ENCODE results near the gene ATOX1.
"Not testable (repeated sequence)": the region's sequence is repeated elsewhere in the genome, so short reads cannot be mapped to it uniquely, and the experiment has no call there.

The ATOX1 gene, protein sequence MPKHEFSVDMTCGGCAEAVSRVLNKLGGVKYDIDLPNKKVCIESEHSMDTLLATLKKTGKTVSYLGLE

DNA sequence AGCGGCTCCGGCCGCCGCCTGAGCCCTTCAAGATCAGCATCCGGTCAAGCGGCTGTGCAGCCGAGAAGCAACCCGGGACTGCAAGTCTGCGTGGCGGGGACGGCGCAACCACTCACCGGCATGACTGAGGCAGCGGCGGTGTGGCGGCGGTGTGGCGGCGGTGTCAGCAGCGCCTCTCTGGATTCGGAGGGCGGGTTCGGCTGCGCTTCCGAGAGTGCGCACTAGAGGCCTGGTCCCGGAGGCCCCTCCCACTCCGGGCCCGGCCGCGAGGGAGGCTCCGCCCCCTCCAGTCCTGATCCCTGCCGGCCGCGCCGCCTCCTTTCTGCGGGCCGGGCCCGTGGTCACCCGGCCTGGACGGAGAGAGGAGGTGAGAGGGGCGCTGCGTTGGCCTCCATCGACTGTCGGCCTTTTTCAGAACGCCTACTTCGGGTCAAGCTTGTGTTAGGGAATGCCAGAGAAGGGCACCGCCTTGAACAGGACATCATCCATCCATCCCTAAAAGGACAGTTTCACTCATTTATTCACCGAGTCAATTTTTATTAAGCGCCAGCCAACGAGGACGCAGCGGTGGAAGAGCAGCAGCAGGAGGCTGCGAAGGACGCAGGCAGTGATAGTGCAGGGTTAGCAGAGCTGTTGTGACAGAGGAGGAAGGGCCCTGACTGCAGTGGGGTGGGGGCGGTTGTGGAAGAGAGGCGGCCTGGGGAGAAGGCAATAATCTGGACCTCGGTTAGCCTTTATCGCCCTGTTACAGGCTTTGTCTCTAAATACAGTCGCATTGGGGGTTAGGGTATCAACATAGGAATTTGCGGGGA is at the start of gene ATOX1:
Gene ATOX1 (minus strand): TSS at position 202 of the 812 bp plus-strand sequence. CDS start 80 bp downstream, at position 122.
- peak; percentile 90 for DNase-seq (ENCODE audit: low spot score)

DNA sequence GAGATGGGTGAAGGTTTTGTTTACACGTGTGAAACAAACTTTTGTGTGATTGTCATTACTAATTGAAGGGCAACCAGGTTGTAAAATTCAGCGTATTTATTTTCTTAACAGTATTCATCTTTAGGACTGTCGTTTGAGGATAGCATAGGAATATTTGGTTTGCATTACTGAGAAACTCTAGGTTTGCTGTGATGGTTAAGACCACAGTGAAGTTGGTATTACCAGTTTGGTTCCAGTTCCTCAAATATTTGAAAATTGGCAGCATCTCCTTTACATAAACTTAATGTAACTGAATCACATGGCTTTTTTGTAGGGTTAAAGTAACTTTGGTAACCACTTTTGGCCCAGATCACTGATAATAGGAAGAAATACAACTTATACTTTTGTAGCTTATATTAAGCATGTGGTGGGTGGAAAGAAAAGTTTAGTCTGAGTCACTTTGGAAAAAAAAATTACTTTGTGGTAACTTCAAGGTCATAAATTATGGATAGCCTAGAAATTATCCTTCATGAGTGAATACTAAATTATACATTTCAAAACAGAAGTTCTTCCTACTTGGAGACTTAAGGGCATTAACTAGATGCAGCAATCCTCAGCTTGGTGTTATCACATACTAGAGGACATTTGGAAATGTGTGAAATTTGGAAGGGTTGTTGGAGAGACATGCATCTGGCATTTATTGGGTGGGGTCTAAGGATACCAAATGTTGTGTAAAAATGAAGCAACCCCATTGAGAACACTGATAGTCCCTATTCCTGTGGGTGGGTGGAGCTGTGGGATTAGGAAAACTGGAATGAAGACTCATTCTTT is 47.2 kb upstream of the ATOX1 start:
- DNase-seq (ENCODE audit: low spot score) = no peak

GRCh38 chr5:151800532-151800931 is 42.1 kb upstream of the ATOX1 start:
- no peak for DNase-seq (ENCODE audit: low spot score)

DNA sequence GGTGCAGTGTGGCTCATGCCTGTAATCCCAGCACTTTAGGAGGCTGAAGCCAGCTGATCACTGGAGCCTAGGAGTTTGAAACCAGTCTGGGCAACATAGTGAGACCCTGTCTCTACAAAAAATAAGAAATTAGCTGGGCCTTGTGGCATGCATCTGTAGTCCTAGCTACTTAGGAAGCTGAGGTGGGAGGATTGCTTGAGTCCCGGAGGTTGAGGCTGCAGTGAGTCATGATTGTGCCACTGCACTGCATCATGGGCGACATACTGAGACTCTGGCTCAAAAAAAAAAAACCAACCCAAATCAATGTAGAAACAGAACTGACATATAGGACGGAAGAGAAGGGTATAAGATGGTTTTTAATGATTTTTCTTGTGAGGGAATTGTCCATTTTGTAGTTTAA is 41.0 kb upstream of the ATOX1 start:
- peak; percentile 34 for DNase-seq (ENCODE audit: low spot score)

GRCh38 chr5:151798674-151799073 is 40.2 kb upstream of the ATOX1 start:
- DNase-seq (ENCODE audit: low spot score) = no peak

- no peak for DNase-seq (ENCODE audit: low spot score)
Observed at GRCh38 chr5:151795426-151795825, 37.0 kb upstream of the ATOX1 start.

DNA sequence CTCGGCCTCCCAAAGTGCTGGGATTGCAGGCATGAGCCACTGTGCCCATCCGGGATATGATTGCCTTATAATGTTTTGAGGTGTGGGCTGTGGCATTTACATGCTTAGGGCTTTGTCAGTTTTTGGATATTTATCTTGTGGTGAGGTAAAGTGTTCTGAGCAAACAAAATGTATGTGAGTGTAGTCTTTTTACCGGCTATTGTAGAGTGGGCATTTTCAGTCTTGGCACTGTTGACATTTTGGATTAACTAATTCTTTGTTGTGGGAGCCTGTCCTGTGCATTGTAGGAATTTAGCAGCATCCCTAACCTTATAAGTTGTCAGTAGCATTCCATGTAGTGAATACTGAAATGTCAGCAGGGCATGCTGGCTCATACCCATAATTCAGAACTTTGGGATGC is 34.9 kb upstream of the ATOX1 start:
- DNase-seq (ENCODE audit: low spot score) = no peak

DNA sequence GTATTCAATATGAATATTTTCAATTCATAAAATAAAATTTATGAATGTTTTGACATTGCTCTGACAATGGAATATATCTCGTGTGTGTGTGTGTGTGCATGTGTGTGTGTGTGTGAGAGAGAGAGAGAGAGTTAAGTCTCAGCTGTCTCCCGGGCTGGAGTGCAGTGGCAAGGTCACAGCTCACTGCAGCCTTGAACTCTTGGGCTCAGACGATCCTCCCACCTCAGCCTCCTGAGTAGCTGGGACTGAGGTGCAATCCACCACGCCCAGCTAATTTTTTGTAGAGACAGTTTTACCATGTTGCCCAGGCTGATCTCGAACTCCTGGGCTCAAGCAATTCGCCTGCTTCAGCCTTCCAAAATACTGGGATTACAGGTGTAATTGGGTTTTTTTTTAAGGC is 29.4 kb upstream of the ATOX1 start:
- DNase-seq (ENCODE audit: low spot score) = no peak

DNA sequence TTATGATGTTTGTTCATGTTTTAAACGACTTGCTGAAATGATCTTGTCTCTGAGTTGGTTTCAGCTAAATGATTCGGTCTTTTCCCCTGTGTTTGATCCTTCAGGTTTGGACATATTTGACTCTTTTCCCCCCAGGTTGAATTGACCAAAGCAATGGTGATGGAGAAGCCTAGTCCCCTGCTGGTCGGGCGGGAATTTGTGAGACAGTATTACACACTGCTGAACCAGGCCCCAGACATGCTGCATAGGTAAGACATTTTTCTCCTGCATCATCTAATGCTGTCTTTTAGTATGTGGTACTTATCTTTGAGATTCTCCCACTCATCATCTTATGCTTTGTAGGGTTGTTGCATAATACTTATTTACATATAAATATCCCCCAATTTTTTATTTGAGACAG is 28.0 kb upstream of the ATOX1 start:
- DNase-seq (ENCODE audit: low spot score) = no peak

DNA sequence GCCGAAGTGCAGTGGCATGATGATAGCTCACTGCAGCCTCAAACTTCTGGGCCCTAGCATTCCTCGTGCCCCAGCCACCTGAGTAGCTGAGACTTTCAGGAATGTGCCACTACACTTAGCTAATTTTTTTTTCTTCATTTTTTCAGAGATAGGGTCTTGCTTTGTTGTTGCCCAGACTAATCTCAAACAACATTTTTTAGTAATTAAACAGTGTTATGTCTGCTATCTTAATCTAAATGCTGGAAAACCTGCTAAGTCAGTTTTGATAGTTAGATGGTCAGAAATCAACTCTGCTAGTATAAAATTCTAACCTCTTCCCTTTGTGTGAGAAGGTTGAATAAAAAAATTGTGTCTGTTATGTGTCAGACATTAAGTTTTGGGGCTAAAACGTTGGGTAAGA is 25.7 kb upstream of the ATOX1 start:
- no peak for DNase-seq (ENCODE audit: low spot score)

DNA sequence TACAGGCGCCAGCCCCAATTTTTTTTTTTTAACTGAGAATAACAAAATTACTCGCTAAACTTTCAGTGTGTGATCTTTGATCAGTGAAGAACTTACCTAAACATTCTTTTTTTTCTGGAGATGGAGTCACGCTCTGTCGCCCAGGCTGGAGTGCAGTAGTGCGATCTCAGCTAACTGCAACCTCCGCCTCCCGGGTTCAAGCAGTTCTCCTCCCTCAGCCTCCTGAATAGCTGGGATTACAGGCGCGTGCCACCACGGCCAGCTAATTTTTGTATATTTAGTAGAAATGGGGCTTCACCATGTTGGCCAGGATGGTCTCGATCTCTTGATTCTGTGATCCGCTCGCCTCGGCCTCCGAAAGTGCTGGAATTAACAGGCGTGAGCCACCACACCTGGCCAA is 25.2 kb upstream of the ATOX1 start:
- DNase-seq (ENCODE audit: low spot score) = not testable (repeated sequence)

DNA sequence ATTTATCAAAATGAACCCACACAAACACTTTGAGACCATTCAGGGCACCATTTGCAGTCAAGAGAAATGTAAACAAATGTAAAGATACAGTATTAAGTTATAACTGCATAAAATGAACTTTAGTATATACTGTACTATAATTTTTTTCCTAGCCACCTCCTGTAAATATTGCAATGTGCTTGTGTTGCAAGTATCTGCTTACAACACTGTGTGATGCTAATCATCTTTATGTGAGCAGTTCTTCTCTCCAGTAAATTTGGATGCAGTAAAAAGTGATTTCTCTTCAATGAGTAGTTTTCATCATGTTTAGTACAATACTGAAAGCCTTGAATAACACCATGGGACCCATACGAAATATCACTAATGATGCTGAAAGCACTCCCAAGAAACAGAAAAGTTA is 22.8 kb upstream of the ATOX1 start:
- no peak for DNase-seq (ENCODE audit: low spot score)

- DNase-seq (ENCODE audit: low spot score) = no peak
Observed at GRCh38 chr5:151780348-151780747, 21.9 kb upstream of the ATOX1 start.

DNA sequence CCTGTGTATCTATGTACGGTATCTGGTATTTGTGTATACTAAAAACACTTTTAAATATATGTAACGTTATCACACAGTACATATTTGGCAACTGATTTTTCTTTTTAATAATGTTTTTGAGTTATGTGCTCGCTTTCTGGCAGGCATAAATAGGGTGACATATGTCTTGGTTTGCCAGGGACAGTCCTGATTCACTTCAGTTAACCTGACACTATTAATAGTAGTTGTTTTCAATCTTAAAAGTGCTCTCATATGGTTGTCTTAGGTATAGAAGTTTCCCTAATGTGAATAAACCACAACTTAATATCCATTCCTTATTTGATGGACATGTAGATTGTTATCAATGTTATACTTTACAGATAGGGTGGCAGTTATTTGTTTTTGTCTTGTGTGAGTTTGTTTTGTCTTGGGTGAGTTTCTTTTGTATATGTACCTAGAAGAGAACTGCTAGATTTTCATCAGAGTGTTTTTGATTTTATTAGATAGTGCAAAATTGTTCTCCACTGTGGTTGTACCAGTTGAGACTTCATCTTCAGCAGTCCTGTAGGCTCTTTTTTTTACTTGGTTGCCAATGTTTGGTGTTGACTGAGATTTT is 21.2 kb upstream of the ATOX1 start:
- DNase-seq (ENCODE audit: low spot score) = no peak

- DNase-seq (ENCODE audit: low spot score) = no peak
Observed at GRCh38 chr5:151775025-151775606, 16.7 kb upstream of the ATOX1 start.

GRCh38 chr5:151773951-151774350 is 15.5 kb upstream of the ATOX1 start:
- peak; percentile 34 for DNase-seq (ENCODE audit: low spot score)

DNA sequence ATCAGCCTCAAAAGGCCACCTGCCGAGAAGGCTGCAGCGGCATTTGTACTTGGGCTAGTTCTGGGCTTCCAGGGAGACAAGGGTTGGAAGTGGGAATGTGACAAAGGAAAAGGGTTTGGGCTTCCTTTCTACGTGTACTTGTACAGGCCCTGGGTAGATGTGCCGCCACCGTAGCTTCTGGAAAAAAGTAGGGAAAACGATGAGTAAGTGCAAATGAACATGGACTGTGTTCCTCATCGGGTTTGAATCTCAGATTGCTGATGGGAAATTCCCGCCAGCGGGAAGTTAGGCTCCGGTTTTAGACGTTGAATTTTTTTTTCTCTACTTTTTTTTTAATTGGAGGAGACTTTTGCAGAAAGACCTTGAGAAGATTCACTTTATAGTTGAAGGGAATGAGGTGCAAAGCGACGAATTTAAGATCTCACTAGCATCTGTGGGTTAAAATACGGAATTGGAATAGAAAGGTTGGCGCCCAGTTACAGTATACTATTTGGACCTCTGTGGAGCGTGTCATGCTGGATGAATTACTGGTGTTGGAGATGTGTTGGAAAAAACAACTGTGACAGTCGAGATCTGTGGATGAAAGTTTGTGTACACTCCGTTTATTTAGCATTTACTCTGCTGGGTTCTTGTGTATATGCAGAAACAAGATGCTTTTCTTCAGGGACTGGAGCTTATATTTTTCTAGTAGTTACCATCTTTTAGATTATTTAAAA is 14.6 kb upstream of the ATOX1 start:
- peak; percentile 74 for DNase-seq (ENCODE audit: low spot score)

DNA sequence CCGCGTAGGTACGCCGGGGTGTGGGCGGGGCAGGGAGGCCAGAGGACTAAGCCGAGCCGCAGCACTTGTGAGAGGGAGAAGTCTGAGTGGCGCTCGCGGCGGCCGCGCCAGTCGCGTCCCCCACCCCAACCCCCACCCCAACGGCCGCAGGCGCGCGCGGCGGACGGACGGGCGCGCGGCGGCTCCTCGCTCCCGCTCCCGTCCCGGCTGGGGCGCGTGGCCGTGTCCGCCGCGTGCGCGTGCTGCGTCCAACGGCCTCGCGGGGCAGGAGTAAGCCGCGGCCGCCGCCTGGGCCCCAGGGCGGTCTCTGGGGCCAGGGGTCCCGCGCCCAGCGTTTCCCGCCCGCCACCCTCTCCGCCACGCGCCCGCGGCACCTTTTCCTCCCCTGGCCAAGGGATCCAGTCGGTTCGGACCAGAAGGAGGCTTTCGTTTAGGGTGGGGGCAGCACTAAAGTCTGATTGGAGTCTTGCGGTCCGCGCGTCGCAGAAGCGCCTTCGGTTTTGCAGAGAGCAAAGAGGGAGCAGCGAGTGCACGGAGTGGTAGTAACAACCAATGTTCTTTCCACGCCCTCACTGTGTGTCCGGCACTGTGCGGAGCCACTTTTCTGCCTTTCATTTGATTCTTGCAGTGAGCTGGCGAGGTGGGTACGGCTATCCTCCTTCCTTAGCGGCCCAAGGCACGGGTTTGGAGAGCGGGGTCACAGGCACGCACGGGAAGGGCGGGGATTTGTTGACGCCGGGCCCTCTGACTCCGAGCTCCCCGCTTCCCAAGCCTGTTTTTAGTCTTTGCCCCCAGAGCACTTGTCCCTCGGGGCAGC is 13.8 kb upstream of the ATOX1 start:
- peak; percentile 52 for DNase-seq (ENCODE audit: low spot score)

DNA sequence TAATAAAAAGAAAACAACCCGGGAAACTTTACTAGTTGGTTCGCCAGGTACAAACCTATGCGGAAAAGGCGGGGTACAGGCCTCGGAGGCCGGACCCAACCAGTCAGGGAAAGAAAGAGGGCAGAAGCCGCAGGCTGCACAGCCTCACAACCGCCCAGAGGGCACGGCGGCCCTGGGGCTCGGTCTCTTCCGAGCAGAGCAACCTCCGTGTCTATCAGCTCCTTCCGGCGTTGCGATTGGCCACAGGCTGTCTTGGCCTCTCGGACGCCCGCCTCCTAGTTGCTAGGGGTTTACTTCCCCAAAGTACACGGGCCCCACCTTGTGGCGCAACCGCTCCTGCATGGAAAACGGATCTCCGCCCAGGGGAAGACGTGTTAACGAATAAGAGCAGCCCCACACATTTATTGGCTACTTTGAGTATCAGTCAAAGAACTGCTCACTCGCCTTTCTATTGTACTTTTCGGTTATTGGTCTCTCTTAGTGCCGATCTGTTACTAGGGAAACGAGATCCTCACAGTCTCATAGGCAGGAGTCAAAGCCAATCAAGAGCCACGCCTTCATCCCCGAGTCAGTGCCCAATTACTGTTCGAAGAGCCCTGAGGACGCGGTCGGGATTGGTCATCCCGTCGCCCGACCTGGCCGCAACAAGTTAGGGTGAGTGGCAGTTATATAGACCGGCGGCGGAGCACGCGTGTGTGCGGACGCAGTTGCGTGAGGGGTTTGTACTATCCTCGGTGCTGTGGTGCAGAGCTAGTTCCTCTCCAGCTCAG is 13.0 kb upstream of the ATOX1 start, which contains the start of gene G3BP1:
Gene G3BP1 (plus strand): TSS at position 696 of the 770 bp plus-strand sequence. CDS start 14,667 bp downstream, outside the sequence.
- peak; percentile 100 for DNase-seq (ENCODE audit: low spot score)

All from RKO (cell line).